Muscle of back (tissue), 11 donors: Measurements from ENCODE around the gene TMEM125. TPM values are rescaled to one million over a fixed set of nuclear protein-coding genes. Genes with fewer than 3 reads are reported as not detected.

Experiments used
- DNase-seq, 3 donors: peaks; one replicate each; pipeline versions ENCODE4 v3.0.0 to v3.0.0-alpha.2; 2013
- polyA plus RNA-seq, 10 donors: library from polyadenylated mRNA; unstranded; fragments of 120-200 nt; gene quantifications; one replicate each; pipeline ENCODE4 v1.2.1, GENCODE V29; 2013; ENCODE audit not compliant: insufficient read length in 10 of 10

TMEM125 gene
- polyA plus RNA-seq, 10 donors, result 0.41 to 1.5 TPM; not detected in 8

DNA sequence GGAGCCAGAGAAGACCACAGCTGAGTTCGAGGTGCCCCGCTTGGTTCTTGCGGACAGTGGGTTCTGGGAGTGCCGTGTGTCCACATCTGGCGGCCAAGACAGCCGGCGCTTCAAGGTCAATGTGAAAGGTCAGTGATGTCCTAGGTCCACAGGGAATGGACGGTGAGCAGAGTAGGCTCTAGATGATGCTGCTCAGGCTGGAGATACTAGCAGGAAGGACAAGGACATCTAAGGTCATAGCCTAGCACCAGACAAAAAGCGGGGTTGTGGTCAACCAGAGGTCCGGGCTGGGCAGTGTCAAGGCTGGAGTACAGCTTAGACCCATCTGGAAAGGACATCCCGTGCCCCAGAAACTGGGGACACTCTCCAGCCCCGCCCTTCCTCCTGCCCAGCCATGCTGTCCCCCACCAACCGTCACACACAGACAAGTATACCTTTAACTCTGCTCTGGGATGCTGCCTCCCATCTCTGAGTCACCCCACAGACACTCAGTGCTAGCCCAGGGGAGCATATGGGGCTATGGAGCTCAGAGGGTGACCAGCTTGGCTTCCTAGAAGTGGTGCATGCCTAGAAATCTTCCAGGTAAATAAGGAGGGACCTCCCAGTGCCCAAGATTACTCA is 39.7 kb downstream of the TMEM125 start:
- no peak for DNase-seq

- DNase-seq, result no peak
These were observed 41.7 kb downstream of the TMEM125 start for GRCh38 chr1:43311521-43311920.

GRCh38 chr1:43312212-43312623 is 42.4 kb downstream of the TMEM125 start:
- DNase-seq, result no peak

- no peak for DNase-seq
These were observed 43.1 kb downstream of the TMEM125 start for GRCh38 chr1:43312663-43313515.

DNA sequence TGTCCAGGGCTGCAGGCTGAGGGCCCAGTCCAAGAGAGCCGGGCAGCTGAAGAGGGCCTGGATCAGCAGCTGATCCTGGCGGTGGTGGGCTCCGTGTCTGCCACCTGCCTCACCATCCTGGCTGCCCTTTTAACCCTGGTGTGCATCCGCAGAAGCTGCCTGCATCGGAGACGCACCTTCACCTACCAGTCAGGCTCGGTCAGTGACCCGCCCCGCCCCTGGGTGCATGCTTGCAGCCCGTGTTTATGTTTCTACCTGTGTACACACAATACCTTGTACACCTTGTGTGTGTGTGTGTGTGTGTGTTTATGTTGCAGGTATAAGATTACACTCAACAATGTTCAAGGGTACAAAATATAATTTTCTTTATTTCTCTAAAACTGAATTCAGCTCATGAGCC is 44.0 kb downstream of the TMEM125 start:
- DNase-seq, result no peak

DNA sequence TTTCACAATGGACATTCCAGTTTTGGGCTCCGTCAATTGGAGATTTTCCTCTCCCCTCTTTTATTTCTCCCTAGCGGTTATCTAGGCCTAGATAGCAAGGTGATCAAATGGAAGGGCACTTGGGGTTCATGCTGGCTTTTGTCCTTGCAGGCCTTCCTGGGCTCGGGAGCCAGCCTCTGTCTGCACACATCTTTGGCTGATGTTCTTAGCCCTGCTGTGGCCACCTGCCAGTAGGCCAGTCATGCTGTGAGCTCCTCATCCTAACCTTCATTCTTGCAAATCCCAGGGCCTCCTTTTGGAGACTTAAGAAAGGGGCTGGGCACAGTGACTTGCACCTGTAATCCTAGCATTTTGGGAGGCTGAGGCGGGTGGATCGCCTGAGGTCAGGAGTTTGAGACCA is 44.5 kb downstream of the TMEM125 start:
- DNase-seq, result no peak

- no peak for DNase-seq
These were observed 45.7 kb downstream of the TMEM125 start for GRCh38 chr1:43315481-43315880.

GRCh38 chr1:43315963-43316737 is 46.4 kb downstream of the TMEM125 start:
- DNase-seq, result no peak

- no peak for DNase-seq
These were observed 47.1 kb downstream of the TMEM125 start for GRCh38 chr1:43316738-43317520.

- DNase-seq, result no peak
These were observed 48.2 kb downstream of the TMEM125 start for GRCh38 chr1:43317817-43318471.

DNA sequence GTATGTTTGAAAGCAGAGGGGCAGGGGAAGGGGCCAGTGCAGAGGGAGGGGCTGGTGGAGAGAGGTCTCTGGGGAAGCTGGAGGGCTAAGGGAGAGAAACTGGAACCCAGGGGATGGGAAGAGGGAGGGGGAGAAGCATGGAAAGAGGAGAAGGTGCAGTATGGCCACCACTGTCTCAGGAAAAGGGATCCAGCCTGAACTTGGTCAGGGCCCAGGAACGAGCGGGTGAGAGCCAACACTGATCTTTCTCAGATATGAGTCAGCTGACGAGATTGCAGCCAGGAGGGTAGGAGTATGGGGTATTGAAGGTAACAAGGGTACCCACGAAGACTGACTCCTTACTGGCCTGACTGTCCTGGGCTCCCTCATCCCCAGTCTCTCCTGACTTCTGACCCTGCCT is 49.0 kb downstream of the TMEM125 start:
- no peak for DNase-seq

DNA sequence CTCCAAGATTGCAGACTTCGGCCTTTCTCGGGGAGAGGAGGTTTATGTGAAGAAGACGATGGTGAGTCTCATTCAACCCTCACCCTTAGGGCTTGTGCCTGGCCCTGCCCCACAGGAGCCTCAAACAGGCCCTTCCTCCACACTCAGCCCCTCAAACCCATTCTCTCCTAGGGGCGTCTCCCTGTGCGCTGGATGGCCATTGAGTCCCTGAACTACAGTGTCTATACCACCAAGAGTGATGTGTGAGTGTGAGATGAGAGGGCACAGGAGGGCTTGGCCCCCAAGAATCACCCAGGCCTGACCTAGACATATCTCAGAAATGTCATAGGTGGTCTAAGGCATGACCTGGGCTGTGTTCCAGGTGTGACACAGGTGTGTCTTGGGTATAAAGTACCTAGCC is 49.5 kb downstream of the TMEM125 start:
- no peak for DNase-seq

- no peak for DNase-seq
These were observed 50.0 kb downstream of the TMEM125 start for GRCh38 chr1:43319766-43320165.

DNA sequence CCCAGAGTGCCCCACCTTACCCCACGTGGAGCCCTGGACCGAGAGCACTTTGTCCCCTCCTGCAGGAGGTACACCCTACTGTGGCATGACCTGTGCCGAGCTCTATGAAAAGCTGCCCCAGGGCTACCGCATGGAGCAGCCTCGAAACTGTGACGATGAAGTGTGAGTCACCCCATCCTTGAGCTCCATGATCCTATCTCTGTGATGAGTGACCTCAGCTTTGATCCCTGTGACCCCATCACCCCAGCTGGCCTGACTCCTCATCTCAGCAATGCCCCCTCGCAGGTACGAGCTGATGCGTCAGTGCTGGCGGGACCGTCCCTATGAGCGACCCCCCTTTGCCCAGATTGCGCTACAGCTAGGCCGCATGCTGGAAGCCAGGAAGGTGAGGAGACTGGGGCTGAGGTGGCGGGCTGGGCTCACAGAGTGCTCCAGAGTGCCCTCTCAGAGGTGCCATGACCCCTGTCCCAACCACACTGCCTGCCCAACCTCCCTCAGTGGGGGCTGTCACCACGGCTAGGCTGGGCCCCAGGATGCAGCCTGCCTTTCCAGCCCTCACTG is 51.6 kb downstream of the TMEM125 start:
- no peak for DNase-seq

DNA sequence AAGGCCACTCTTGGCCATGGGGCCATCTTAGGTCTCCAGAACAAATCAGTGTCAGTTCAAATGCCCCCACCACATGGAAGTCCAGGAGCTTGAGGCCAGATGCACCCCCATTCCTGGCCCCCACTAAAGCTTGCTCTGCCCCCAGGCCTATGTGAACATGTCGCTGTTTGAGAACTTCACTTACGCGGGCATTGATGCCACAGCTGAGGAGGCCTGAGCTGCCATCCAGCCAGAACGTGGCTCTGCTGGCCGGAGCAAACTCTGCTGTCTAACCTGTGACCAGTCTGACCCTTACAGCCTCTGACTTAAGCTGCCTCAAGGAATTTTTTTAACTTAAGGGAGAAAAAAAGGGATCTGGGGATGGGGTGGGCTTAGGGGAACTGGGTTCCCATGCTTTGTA is 52.7 kb downstream of the TMEM125 start:
- DNase-seq, result no peak

Other genes with a start within 250 kb of the TMEM125 start
- 10 to 100 TPM; 29.9 to 47.7 (median 34.7) TPM for gene EBNA1BP2, start 97.7 kb upstream of the TMEM125 start, polyA plus RNA-seq
- under 1 TPM; 0.11 to 0.88 (median 0.21) TPM for gene CFAP57, start 97.7 kb upstream of the TMEM125 start, polyA plus RNA-seq
- under 1 TPM in 3 of 10 donors, not detected in 7; 0.13 to 0.49 (median 0.37) TPM for gene C1orf210, start 15.6 kb downstream of the TMEM125 start, polyA plus RNA-seq
- gene TIE1, start 31.0 kb downstream of the TMEM125 start, polyA plus RNA-seq, result 10 to 100 TPM; 29.3 to 58.5 (median 42.2) TPM
- under 1 TPM in 7 of 10 donors, not detected in 3; 0.07 to 0.36 (median 0.13) TPM for gene MPL, start 67.8 kb downstream of the TMEM125 start, polyA plus RNA-seq
- gene CDC20, start 89.0 kb downstream of the TMEM125 start, polyA plus RNA-seq, result 10 to 100 TPM; 11.7 to 33.1 (median 19.3) TPM
- 10 to 100 TPM; 30.6 to 50.2 (median 36.4) TPM for gene ELOVL1, start 98.0 kb downstream of the TMEM125 start, polyA plus RNA-seq
- 10 to 100 TPM; 23.3 to 31.8 (median 28.5) TPM for gene MED8, start 119.8 kb downstream of the TMEM125 start, polyA plus RNA-seq
- 10 to 100 TPM; 10.1 to 22.0 (median 13.6) TPM for gene SZT2, start 119.9 kb downstream of the TMEM125 start, polyA plus RNA-seq
- gene HYI, start 183.9 kb downstream of the TMEM125 start, polyA plus RNA-seq, result 10 to 100 TPM; 14.1 to 25.4 (median 18.8) TPM